Dendritic cell treated with granulocyte-macrophage colony-stimulating factor and Interleukin-4, amounts not matched to agents 40 ng/mL and 50 ng/mL, for 4 days (primary cell): Measurements from ENCODE around the gene BCL7A.
A peak's percentile ranks its signal among the peaks of the same experiment; 100 is the strongest.

Source experiments
- H3K27ac Mint-ChIP-seq: one replicate; pipeline ENCODE4 v1.8.0; 2022; ENCODE audit warnings: mild to moderate bottlenecking, mixed read lengths
- H3K27me3 Mint-ChIP-seq: one replicate; pipeline ENCODE4 v1.8.0; 2022; ENCODE audit warnings: mild to moderate bottlenecking, mixed read lengths
- H3K36me3 Mint-ChIP-seq: one replicate; pipeline ENCODE4 v1.8.0; 2022; ENCODE audit warnings: low read depth, mixed read lengths
- H3K4me1 Mint-ChIP-seq: one replicate; pipeline ENCODE4 v1.8.0; 2022; ENCODE audit warnings: low read depth, mixed read lengths
- H3K4me3 Mint-ChIP-seq: one replicate; pipeline ENCODE4 v1.8.0; 2022; ENCODE audit warnings: mild to moderate bottlenecking, moderate library complexity, mixed read lengths
- H3K9me3 Mint-ChIP-seq: one replicate; pipeline ENCODE4 v1.8.0; 2022; ENCODE audit warnings: mixed read lengths
- intact Hi-C: fragments of 100-400 bp; cut with micrococcal nuclease; formaldehyde crosslinking; loops from one replicate; pipeline ENCODE4 v1.15.0; 2022

The BCL7A gene

DNA sequence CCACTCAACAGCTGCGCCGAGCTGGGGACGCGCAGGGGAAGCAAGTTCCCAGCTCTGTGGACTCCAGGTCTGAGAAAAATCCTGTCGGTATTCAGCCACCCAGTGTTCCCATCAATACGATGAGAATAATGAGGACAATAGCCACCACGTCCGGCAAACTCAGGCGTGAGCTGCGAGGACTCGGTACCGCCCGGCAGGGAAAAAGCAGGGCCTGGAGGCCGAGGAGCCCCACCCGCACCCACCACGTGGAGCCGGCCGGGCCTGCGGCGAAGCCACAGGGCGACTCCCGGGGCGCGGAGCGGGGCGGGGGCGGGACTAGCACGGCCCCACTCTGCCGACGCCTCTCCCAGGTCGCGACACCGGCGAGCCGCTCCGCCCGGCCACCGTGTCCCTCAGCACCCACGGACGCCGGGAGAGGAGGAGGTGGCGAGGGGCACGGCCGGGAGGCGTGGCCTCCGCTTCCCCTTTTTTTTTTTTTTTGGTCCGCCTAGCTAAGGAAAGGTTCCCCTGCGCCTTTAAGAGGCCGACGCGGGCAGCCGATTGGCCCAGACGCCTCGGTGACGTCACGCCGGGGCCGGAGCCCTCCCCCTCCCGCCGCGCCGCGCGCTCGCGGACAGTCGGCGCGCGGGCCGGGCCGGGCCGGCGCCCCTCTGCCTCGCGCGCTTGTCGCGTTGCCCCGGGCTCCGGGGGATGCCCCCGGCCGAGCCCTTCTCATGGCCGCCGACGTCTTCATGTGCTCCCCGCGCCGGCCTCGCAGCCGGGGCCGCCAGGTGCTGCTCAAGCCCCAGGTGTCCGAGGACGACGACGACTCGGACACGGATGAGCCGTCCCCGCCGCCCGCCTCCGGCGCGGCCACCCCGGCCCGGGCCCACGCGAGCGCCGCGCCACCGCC lies 56.7 kb downstream of the BCL7A start, which contains the start of gene MLXIP:
TSS of gene MLXIP (plus strand) at position 616 of the 892 bp plus-strand sequence. CDS start at position 714, 98 bp downstream.
- H3K9me3 Mint-ChIP-seq: peaks cover 12% of the 10 kb centered on the region
- intact Hi-C loops: no loop called here
- peak within 1 kb of the TSS; percentile 94 for H3K4me3 Mint-ChIP-seq
- H3K4me1 Mint-ChIP-seq: peaks cover 60% of the 10 kb centered on the region
- H3K27ac Mint-ChIP-seq: peak within 1 kb of the TSS; percentile 88
- peaks cover 39% of the 10 kb centered on the region for H3K36me3 Mint-ChIP-seq
- no peaks in the 10 kb centered on the region for H3K27me3 Mint-ChIP-seq

DNA sequence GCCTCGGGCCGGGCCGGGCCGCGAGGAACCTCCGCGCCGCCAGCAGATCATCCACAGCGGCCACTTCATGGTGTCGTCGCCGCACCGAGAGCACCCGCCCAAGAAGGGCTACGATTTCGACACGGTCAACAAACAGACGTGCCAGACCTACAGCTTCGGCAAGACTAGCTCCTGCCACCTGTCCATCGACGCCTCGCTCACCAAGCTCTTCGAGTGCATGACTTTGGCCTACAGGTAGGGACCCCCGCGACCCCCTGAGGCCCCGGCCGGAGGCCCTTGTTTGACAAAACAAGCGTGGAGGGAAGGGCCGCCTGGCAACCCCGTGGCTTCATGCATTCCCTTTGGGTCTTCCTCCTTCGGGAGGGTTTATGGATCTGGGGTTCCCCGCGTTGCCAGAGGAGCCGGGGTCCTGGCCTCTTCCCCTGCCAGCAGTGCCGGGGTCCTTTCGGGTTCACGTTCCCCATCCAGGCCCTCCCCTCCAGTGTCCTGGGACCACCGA lies 57.4 kb downstream of the BCL7A start:
- intact Hi-C loops: no loop called here
- Mint-ChIP-seq H3K36me3 (peaks cover 46% of the 10 kb centered on the region), H3K27me3 (no peaks in the 10 kb centered on the region), H3K9me3 (peaks cover 10% of the 10 kb centered on the region), H3K27ac (peak overlapping the region; percentile 88), H3K4me3 (peak overlapping the region; percentile 94), H3K4me1 (peaks cover 66% of the 10 kb centered on the region)

DNA sequence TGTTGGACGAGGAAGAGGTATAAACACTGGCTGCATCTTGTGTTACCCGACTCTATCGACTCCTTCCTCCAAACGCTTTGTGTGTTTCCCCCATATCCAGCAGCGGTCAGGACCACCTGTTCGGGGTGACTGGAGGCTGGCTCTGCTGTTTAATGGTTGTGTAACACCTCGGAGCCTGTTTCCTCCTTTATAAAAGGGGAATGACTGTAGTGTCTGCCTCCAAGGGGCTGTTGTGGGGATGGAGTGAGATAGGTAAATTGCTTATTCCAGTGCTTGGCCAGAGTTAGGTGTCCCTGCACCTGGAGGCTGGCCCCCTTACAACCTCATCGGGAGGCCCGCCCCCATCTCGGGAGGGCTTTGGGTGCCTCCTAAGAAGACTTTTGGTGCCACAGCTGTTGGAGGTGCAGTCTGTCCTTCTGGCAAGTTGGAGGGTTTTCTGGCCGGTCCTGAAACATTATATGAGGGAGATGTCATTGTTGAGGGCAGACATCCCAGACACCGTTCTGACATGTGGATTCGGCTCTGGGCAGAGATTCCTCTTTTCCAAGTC lies 57.9 kb downstream of the BCL7A start:
- Mint-ChIP-seq H3K4me1 (peaks cover 68% of the 10 kb centered on the region), H3K36me3 (peaks cover 51% of the 10 kb centered on the region), H3K9me3 (peaks cover 5% of the 10 kb centered on the region), H3K4me3 (peak overlapping the region; percentile 94), H3K27me3 (no peaks in the 10 kb centered on the region), H3K27ac (peak overlapping the region; percentile 88)
- intact Hi-C loops: loop anchor here (2.0 kb wide), 1 partner anchor 17 kb away; no protein-coding TSS in a partner anchor

DNA sequence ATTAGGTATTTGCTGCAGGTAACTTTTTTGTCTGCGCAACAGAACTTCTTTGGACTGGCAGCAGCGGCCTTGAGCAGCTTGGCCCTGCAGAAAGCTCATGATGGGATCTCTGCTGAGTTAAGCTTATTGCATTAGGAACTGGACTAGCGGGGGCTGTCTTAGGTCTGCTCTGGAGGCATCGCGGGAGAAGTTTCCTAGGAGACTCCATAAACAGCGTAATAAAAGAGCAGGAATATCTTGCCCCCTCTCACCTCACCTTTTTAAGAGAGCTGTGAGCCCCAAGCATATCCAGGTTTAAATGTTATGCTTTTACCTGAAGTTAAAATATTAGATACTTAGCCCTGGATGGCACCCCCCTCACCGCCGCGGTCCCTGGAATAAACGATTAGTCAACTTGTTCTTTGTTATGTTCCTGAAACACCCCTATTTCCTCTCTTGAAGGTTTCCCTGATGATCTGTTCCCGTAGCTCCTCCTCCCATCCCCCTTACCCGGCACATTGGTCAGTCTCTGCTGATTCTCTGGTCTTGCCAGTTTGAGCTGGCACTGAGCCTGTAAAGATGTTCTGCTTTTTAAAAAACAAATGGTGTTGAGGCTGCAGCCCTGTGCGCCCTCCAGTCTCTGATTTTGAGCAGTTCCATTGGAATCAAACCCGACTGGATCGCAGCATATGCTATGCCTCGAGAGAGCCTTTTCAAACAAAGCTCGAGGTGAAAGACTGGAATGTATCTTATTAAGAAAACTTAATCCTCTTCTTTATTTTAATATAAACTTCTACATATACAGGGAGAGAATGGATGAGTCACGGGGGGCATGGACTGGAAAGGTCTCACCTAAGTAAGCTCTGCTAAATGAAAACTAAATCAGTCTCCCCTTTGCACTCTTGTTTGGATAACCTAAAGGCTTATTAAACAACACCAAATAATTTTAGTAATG lies 58.7 kb downstream of the BCL7A start:
- intact Hi-C loops: loop anchor here (2.0 kb wide), 1 partner anchor 18 kb away; no protein-coding TSS in a partner anchor
- H3K4me1 Mint-ChIP-seq: peaks cover 63% of the 10 kb centered on the region

DNA sequence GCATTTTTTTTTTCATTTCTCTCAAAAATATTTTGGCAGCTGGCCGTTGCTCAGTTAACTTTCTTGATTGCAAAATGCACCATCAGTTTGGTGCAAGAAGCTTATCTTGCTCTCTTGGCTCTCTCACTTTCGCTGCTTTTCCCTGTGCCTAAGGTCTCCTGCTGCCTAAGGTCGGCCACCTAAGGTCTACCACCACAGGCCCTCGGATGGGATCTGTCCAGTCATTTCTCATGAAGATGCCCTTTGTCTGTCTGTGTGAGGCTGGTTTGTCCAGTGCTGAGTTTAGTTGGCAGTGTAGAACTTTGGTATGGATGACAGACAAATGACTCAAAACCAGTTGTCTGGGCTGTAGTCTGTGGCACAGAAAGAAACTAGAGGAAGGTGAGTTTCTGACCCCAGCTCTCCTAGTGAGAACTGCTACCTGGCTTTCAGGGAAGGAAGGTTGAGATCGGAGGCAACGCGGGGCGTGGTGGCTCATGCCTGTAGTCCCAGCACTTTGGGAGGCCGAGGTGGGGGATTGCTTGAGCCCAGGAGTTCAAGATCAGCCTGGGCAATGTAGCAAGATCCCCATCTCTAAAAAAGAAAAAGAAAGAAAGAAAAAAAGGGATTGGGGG lies 59.5 kb downstream of the BCL7A start:
- peaks cover 65% of the 10 kb centered on the region for H3K4me1 Mint-ChIP-seq
- H3K27me3 Mint-ChIP-seq: no peaks in the 10 kb centered on the region
- intact Hi-C loops: loop anchor here (2.0 kb wide), 1 partner anchor 18 kb away; no protein-coding TSS in a partner anchor
- H3K4me3 Mint-ChIP-seq: peak overlapping the region; percentile 94
- H3K9me3 Mint-ChIP-seq: no peaks in the 10 kb centered on the region
- peak overlapping the region; percentile 88 for H3K27ac Mint-ChIP-seq
- H3K36me3 Mint-ChIP-seq: peaks cover 67% of the 10 kb centered on the region

More for the DNA sequence above, 58.7 kb downstream of the BCL7A start:
- Mint-ChIP-seq H3K4me3 (peak overlapping the region; percentile 94), H3K9me3 (no peaks in the 10 kb centered on the region), H3K27me3 (no peaks in the 10 kb centered on the region), H3K36me3 (peaks cover 59% of the 10 kb centered on the region), H3K27ac (peak overlapping the region; percentile 88)

DNA sequence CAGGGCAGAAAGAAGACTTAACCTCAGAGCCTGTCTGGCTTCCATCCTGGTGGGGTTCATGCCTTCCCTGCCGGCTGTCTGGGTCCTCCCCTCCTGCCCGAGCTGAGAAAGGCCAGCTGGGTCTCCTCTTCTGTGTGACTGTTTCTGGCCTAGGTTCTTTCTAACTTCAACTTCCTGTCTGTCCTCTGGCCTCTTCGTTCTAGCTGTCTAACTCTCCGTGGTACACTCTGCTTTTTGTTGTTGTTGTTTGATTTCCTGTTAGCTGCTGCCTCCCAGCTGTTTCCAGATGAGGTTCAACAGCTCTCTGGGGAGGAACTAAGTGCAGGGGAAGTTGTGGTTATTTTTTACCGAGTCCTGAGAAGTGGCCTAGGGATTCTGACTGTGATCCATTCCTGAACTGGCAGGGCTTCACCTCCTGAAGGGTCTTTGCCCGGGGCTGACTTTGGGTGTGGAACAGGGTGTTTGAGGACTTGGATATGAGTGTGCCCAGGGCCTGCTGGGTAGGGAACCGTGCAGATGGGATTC lies 60.1 kb downstream of the BCL7A start:
- Mint-ChIP-seq H3K9me3 (no peaks in the 10 kb centered on the region), H3K4me3 (peak overlapping the region; percentile 94), H3K4me1 (peaks cover 65% of the 10 kb centered on the region), H3K27ac (peak overlapping the region; percentile 88), H3K27me3 (no peaks in the 10 kb centered on the region), H3K36me3 (peaks cover 73% of the 10 kb centered on the region)
- intact Hi-C loops: loop anchor here (2.0 kb wide), 1 partner anchor 19 kb away; no protein-coding TSS in a partner anchor

DNA sequence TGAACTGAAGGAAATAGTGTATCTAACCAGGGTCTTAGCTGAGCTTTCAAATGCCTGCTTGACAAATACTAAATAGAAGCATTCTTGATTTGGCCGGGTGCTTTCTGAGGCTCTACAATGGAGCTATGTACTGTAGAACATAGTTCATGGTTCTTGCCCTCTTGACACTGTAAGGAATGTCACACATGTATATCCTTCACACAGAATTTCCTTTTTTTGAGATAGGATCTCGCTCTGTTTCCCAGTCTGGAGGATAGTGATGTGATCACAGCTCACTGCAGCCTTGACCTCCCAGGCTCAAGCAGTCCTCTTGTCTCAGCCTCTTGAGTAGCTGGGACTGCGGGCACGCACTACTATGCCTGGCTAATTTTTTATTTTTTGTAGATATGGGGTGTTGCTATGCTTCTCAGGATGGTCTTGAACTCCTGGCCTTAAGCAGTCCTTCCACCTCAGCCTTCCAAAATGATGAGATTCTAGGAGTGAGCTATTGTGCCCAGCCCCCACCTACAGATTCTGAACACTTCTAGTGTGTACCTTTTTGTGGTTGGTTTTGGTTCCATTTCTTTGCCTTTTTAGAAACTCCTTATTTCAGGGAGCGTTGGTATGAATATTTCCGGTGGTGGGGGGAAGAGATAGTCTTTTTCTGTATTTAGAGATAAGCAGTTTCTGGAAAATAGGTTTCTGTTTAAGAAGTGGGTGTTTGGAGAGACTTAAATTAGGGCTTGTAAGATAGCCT lies 61.1 kb downstream of the BCL7A start:
- Mint-ChIP-seq H3K9me3 (no peaks in the 10 kb centered on the region), H3K27me3 (no peaks in the 10 kb centered on the region), H3K36me3 (peaks cover 83% of the 10 kb centered on the region), H3K27ac (peak overlapping the region; percentile 88), H3K4me1 (peaks cover 65% of the 10 kb centered on the region), H3K4me3 (peak overlapping the region; percentile 4)
- intact Hi-C loops: no loop called here

DNA sequence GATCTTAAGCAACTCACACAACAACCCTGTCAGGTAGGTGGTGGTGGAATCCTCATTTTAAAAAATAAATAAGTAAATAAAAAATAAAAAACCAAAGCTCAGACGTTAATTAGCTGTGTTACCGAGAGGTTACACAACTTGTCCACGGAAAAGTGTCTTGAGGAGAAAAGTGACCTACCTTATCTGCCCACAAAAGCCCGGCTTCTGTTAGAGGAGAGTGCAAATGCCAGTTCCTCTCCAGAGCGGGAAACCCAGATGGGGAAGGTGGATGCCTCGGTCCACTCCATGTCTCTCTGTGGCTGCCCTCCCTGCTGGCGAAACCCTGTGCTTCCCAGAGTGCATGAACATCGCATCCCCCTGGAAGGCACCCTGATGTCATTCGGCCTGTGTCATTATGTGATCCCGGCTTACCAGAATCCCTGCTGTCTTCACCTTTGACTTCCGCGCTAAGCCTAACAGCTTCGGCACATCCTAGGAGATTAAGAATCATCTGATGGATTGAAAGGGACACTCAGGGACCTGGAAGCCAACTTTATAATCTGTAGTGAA lies 63.2 kb downstream of the BCL7A start:
- Mint-ChIP-seq H3K36me3 (peaks cover 87% of the 10 kb centered on the region), H3K4me3 (no peak overlapping the region), H3K27me3 (no peaks in the 10 kb centered on the region), H3K9me3 (no peaks in the 10 kb centered on the region), H3K27ac (no peak overlapping the region), H3K4me1 (peaks cover 77% of the 10 kb centered on the region)
- intact Hi-C loops: no loop called here

DNA sequence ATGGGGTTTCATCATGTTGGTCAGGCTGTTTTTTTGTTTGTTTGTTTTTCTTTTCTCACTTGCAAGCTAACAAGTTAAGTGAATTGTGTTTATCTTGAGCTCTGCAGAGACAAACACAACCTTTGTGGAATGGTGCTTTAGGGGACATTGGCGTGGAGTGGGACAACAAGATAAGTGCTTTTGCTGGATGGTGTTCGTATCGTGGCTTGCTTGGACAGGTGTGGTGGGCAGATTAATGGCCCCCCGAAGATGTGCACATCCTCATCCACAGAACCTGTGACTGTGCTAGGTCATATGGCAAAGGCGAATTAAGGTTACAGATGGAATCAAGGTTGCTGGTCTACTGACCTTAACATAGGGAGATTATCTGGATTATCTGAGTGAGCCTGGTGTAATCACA lies 63.9 kb downstream of the BCL7A start:
- peaks cover 87% of the 10 kb centered on the region for H3K36me3 Mint-ChIP-seq
- no peak overlapping the region for H3K4me3 Mint-ChIP-seq
- H3K27ac Mint-ChIP-seq: no peak overlapping the region
- H3K27me3 Mint-ChIP-seq: no peaks in the 10 kb centered on the region
- H3K9me3 Mint-ChIP-seq: no peaks in the 10 kb centered on the region
- H3K4me1 Mint-ChIP-seq: peaks cover 84% of the 10 kb centered on the region
- intact Hi-C loops: no loop called here

DNA sequence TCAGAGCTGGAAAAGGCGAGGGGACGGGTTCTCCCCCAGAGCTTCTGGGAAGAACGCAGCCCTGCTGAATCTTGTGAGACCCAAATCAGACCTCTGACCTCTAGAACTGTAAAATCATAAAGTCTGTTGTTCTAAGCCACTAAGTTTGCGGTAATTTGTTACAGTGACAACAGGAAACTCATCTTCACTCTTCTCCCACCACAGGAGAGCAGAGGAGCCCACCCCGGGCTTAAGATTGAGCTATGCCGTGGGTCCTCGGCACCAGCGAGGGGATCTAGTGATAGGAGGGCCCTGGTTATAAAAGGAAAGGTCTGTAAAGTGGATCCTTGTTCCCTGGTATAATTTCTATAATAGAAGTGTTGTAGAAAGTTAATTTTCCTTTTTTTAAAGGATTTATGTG lies 64.4 kb downstream of the BCL7A start:
- intact Hi-C loops: no loop called here
- Mint-ChIP-seq H3K27ac (no peak overlapping the region), H3K9me3 (no peaks in the 10 kb centered on the region), H3K4me3 (no peak overlapping the region), H3K4me1 (peaks cover 85% of the 10 kb centered on the region), H3K27me3 (no peaks in the 10 kb centered on the region), H3K36me3 (peaks cover 90% of the 10 kb centered on the region)

DNA sequence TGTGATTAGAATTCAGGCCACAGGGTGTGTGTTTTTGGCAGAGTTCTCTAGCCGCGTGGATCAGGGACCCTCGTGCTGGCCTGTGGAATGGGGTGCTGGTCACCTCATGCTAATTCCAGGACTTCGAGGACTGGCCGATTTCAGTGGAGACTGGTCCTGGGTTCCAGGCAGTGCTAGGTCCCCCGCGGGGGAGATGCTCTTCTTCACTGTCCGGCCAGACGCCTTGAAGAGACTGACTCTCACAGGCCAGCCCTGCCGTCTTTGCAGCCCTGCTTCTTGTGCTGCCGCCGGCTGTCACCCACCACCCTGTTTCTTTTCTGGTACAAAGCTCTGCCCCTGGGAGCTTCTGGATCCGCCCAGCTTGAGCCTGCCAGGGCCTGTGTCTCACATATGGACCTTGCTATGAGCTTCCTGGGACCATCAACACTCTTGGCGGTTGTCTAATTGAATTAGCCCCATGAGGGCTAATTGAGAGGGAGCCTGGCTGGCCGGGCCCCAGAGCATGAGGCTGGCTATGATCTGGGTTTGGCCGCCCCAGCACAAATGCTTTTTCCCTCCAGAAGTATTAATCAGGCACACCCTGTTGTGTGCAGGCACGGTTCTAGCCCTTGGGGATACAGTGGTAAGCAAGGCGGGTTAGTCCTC lies 65.1 kb downstream of the BCL7A start:
- H3K4me3 Mint-ChIP-seq: no peak overlapping the region
- H3K27me3 Mint-ChIP-seq: no peaks in the 10 kb centered on the region
- H3K4me1 Mint-ChIP-seq: peaks cover 78% of the 10 kb centered on the region
- H3K9me3 Mint-ChIP-seq: no peaks in the 10 kb centered on the region
- peaks cover 83% of the 10 kb centered on the region for H3K36me3 Mint-ChIP-seq
- intact Hi-C loops: no loop called here
- peak overlapping the region; percentile 5 for H3K27ac Mint-ChIP-seq
